ENCODE data around the gene CBLN3. TPM values are rescaled to one million over a fixed set of nuclear protein-coding genes. Genes with fewer than 3 reads are reported as not detected.

CBLN3 gene
- total RNA-seq, 1 experiment from 2014 or later: 3.4 TPM

- no TSS peak for BruUV-seq (replicated peaks)
- H3K4me3 ChIP-seq (ENCODE audit: low read length): no peak overlapping the region
- no peaks in the 10 kb centered on the region for H3F3A ChIP-seq (ENCODE audit: low read length, unreplicated experiment)
- H2AFZ ChIP-seq (ENCODE audit: low read length): no peak overlapping the region
- TF ChIP-seq EZH2phosphoT487 (IDR thresholded peaks at IDR 0.05; ENCODE audit: borderline replicate concordance, low read length) (no peak), CTCF (conservative IDR thresholded peaks at IDR 0.05; ENCODE audit: low read depth, low read length) (no peak), EZH2 (IDR thresholded peaks at IDR 0.05; ENCODE audit: low read length, unreplicated experiment) (no peak)
- no peaks in the 10 kb centered on the region for H3K9me2 ChIP-seq (replicated peaks; ENCODE audit: low read length)
- ATAC-seq: no peak
- no peak overlapping the region for H3K4me2 ChIP-seq (ENCODE audit: low read length)
- H3K9me3 ChIP-seq (ENCODE audit: low read length): no peaks in the 10 kb centered on the region
- CTCF ChIA-PET: no interaction called here
- H3K9ac ChIP-seq (ENCODE audit: low read length): no peak overlapping the region
- H4K20me1 ChIP-seq (ENCODE audit: low read length): no peaks in the 10 kb centered on the region
- H3K4me1 ChIP-seq (ENCODE audit: insufficient read depth, low read length): no peaks in the 10 kb centered on the region
- H3K27me3 ChIP-seq (ENCODE audit: low read length): no peaks in the 10 kb centered on the region
- no peak overlapping the region for H3K27ac ChIP-seq (ENCODE audit: low read length)
- no peaks in the 10 kb centered on the region for H3K79me2 ChIP-seq (ENCODE audit: low read length)
- intact Hi-C loops (cut with micrococcal nuclease): no loop called here
- POLR2A ChIA-PET (ENCODE audit: unreplicated experiment): no interaction called here
- H3K36me3 ChIP-seq (ENCODE audit: low read depth, low read length): no peaks in the 10 kb centered on the region
- DNase-seq: no peak
Measured at GRCh38 chr14:24377126-24377525, 52.3 kb downstream of the CBLN3 start.

Other genes with a start within 250 kb of the CBLN3 start
- 193 and 211 TPM in 2 replicates for gene IPO4, start 240.9 kb downstream of the CBLN3 start, total RNA-seq (2014; rRNA removed)
- gene TM9SF1, start 234.2 kb downstream of the CBLN3 start, total RNA-seq (2014; rRNA removed): 52.1 and 58.3 TPM in 2 replicates
- gene TSSK4, start 224.0 kb downstream of the CBLN3 start, total RNA-seq (2014; rRNA removed): 0.11 TPM in 1 of 2 replicates, not detected in the other
- 58.3 and 67.9 TPM in 2 replicates for gene CHMP4A, start 216.2 kb downstream of the CBLN3 start, total RNA-seq (2014; rRNA removed)
- 16.2 and 23.5 TPM in 2 replicates for gene MDP1, start 213.6 kb downstream of the CBLN3 start, total RNA-seq (2014; rRNA removed)
- gene NEDD8, start 197.3 kb downstream of the CBLN3 start, total RNA-seq (2014; rRNA removed): 330 and 337 TPM in 2 replicates
- 51.8 and 56.9 TPM in 2 replicates for gene GMPR2, start 196.7 kb downstream of the CBLN3 start, total RNA-seq (2014; rRNA removed)
- 31.7 and 39.8 TPM in 2 replicates for gene TINF2, start 187.0 kb downstream of the CBLN3 start, total RNA-seq (2014; rRNA removed)
- gene TGM1, start 166.5 kb downstream of the CBLN3 start, total RNA-seq (2014; rRNA removed): 2.6 and 3.2 TPM in 2 replicates
- 39.2 and 51.5 TPM in 2 replicates for gene RABGGTA, start 158.1 kb downstream of the CBLN3 start, total RNA-seq (2014; rRNA removed)
- gene DHRS1, start 129.9 kb downstream of the CBLN3 start, total RNA-seq (2014; rRNA removed): 15.8 and 15.9 TPM in 2 replicates
- 30.4 and 35.5 TPM in 2 replicates for gene NOP9, start 129.8 kb downstream of the CBLN3 start, total RNA-seq (2014; rRNA removed)
- gene CIDEB, start 121.7 kb downstream of the CBLN3 start, total RNA-seq (2014; rRNA removed): not detected in 2 replicates
- gene LTB4R2, start 119.5 kb downstream of the CBLN3 start, total RNA-seq (2014; rRNA removed): 9.3 and 19.3 TPM in 2 replicates
- gene LTB4R, start 118.2 kb downstream of the CBLN3 start, total RNA-seq (2014; rRNA removed): 11.6 and 13.1 TPM in 2 replicates
- 0.04 TPM in 1 of 2 replicates, not detected in the other for gene ADCY4, start 94.6 kb downstream of the CBLN3 start, total RNA-seq (2014; rRNA removed)
- gene RIPK3, start 89.7 kb downstream of the CBLN3 start, total RNA-seq (2014; rRNA removed): not detected in 2 replicates
- 11.5 and 15.1 TPM in 2 replicates for gene NFATC4, start 61.5 kb downstream of the CBLN3 start, total RNA-seq (2014; rRNA removed)
- 2.7 and 3.1 TPM in 2 replicates for gene NYNRIN, start 30.7 kb downstream of the CBLN3 start, total RNA-seq (2014; rRNA removed)
- 50.9 and 51.6 TPM in 2 replicates for gene KHNYN, start 286 bp upstream of the CBLN3 start, total RNA-seq (2014; rRNA removed)
- 24.7 and 29.8 TPM in 2 replicates for gene SDR39U1, start 13.1 kb upstream of the CBLN3 start, total RNA-seq (2014; rRNA removed)
- gene CMA1, start 78.6 kb upstream of the CBLN3 start, total RNA-seq (2014; rRNA removed): not detected in 2 replicates
- gene CTSG, start 146.6 kb upstream of the CBLN3 start, total RNA-seq (2014; rRNA removed): not detected in 2 replicates
- gene GZMH, start 180.0 kb upstream of the CBLN3 start, total RNA-seq (2014; rRNA removed): not detected in 2 replicates
- not detected in 2 replicates for gene GZMB, start 204.5 kb upstream of the CBLN3 start, total RNA-seq (2014; rRNA removed)

All from PC-3 (cell line).